ENCODE results near the gene TBCD. TPM values are rescaled to one million over a fixed set of nuclear protein-coding genes. Genes with fewer than 3 reads are reported as not detected.
"Not testable (repeated sequence)": the region's sequence is repeated elsewhere in the genome, so short reads cannot be mapped to it uniquely, and the experiment has no call there.

The TBCD gene
- total RNA-seq, 1 donor from 2014 or later: 156 TPM

DNA sequence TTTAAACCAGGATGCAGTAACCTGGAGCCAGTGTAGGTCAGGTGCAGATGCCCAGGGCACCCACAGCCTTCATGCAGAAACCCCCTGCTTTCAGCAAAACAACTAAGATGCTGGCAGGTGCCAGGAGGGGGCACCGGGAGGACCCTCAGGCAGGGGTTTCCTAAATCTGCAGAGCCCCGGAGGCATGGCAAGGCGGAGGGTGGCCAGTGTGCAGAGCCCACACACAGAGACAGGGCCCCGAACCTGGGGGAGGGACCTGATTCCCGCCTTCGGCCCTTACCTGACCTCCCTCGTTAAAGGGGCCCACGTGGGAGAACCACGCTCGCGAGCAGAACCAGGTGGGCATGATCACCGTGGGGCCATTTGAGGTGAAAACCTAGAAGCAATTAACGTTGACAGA, 213.5 kb downstream of the TBCD start:
- H3K27ac ChIP-seq: no peak overlapping the region
- no peaks in the 10 kb centered on the region for H3K9me3 ChIP-seq
- H3K36me3 ChIP-seq: no peaks in the 10 kb centered on the region
- intact Hi-C loops (cut with DNase I): no loop called here
- DNase-seq (ENCODE audit: low spot score in 2 of 2): no peak
- no peak overlapping the region for H3K4me3 ChIP-seq
- peaks cover 0 to 9% of the 10 kb centered on the region in 2 donors for H3K4me1 ChIP-seq
- no peaks in the 10 kb centered on the region for H3K27me3 ChIP-seq
- TF ChIP-seq, protein P1, sequence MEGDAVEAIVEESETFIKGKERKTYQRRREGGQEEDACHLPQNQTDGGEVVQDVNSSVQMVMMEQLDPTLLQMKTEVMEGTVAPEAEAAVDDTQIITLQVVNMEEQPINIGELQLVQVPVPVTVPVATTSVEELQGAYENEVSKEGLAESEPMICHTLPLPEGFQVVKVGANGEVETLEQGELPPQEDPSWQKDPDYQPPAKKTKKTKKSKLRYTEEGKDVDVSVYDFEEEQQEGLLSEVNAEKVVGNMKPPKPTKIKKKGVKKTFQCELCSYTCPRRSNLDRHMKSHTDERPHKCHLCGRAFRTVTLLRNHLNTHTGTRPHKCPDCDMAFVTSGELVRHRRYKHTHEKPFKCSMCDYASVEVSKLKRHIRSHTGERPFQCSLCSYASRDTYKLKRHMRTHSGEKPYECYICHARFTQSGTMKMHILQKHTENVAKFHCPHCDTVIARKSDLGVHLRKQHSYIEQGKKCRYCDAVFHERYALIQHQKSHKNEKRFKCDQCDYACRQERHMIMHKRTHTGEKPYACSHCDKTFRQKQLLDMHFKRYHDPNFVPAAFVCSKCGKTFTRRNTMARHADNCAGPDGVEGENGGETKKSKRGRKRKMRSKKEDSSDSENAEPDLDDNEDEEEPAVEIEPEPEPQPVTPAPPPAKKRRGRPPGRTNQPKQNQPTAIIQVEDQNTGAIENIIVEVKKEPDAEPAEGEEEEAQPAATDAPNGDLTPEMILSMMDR (IDR thresholded peaks at IDR 0.05): no peak

DNA sequence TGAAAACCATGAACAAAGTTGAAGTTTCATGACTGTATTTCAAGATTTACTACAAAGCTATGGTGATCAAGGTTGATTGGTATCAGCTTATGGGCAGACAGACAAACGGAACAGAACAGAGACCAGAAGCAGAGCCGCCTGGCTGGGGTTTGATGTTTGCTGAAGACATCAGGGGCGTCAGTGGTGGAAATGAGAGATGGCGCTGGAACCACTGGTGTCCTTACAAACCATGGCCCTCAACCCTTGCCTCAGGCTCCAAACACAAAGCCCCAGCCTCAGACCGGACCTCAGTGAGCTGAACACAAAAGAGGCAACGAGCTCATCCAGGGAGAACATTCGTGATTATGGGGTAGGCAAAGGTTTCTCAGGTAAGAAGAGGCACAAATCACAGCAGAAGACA, 214.6 kb downstream of the TBCD start:
- intact Hi-C loops (cut with DNase I): no loop called here
- Histone ChIP-seq H3K4me1 (peaks cover 0 to 9% of the 10 kb centered on the region in 2 donors), H3K36me3 (no peaks in the 10 kb centered on the region), H3K27me3 (no peaks in the 10 kb centered on the region), H3K9me3 (no peaks in the 10 kb centered on the region), H3K27ac (no peak overlapping the region), H3K4me3 (no peak overlapping the region)
- no peak for DNase-seq (ENCODE audit: low spot score in 2 of 2)
- TF ChIP-seq, protein P1 (IDR thresholded peaks at IDR 0.05): no peak

DNA sequence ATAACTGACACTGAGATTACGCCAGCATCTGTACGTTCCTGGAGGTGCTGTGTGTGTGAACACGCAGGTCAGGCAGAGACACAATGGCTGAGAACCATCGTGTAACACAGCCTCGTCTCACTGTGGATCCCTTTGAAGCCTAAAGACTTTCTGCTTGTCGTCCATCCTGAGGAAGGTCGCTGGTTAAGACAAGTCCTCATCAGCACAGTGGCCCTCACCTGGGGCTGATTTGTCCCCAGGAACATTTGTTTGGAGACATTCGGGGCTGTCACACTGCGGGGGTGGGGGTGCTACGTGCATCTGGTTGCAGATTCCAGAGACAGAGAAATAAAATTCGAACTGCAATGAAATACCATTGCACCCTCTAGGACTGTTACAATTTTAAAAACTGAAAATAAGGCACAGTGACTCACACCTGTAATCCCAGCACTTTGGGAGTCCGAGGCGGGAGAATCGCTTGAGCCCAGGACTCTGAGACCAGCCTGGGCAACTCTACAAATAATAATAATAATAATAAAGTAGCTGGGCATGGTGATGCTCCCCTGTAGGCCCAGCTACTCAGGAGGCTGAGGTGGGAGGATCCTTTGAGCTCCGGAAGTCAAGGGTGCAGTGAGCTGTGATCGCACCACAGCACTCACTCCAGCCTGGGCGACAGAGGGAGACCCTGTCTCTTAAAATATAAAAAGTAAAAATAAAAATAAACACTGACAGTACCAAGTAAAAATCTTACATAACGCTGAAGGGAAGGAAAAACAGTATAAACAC, 215.6 kb downstream of the TBCD start:
- no peak for DNase-seq (ENCODE audit: low spot score in 2 of 2)
- H3K4me3 ChIP-seq: no peak overlapping the region
- H3K4me1 ChIP-seq: peaks cover 0 to 9% of the 10 kb centered on the region in 2 donors
- no peaks in the 10 kb centered on the region for H3K27me3 ChIP-seq
- H3K36me3 ChIP-seq: no peaks in the 10 kb centered on the region
- intact Hi-C loops (cut with DNase I): no loop called here
- TF ChIP-seq, protein P1 (IDR thresholded peaks at IDR 0.05): no peak
- H3K9me3 ChIP-seq: no peaks in the 10 kb centered on the region
- no peak overlapping the region for H3K27ac ChIP-seq

DNA sequence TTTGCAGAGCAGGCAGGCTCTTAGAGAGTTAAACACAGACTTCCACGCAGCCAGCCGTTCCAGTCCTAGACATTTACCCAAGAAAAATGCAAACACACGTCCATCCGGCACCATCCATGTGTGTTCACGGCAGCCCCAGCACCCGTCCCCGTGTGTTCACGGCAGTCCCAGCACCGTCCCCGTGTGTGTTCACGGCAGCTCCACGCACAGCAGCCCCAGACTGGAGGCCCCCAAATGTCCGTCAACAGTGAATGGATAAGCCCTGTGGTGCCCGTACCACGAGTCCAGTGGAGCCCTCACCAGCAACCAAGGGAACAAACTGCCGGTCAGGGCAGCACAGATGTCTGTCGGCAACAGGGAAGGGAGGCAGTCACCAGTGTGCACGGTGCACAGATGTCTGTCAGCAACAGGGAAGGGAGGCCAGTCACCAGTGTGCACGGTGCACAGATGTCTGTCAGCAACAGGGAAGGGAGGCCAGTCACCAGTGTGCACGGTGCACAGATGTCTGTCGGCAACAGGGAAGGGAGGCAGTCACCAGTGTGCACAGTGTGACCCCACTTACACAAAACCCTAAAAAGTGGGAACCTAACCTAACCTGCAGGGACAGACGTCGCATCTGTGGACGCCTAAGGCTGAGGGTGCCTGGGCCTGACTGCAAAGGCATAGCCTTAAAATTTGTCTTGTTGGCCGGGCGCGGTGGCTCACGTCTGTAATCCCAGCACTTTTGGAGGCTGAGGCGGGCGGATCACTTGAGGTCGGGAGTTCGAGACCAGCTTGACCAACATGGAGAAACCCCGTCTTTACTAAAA, 216.4 kb downstream of the TBCD start:
- H3K27ac ChIP-seq; H3K4me3 ChIP-seq; DNase-seq (ENCODE audit: low spot score in 2 of 2); H3K36me3 ChIP-seq; H3K4me1 ChIP-seq; H3K9me3 ChIP-seq; intact Hi-C loops (cut with DNase I); H3K27me3 ChIP-seq: not testable (repeated sequence)

DNA sequence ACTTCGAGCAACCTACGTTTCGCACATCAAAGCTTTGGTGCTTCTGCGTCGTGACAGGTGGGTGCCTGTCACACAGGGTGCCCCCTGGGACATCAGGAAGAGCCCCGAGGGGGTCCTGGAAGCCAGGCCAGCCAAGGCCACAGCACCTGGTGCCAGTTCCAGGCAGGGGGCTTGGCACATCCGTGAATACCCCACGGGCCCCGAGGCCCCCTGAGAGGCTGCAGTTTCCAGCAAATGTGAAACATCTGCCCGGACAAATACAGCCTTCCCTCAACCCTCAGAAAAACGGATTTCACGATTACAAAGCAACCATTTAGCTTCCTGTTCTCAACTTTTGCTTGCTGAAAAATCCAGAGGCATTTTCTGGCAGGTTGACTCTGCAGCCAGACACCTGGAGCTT, 218.2 kb downstream of the TBCD start:
- Histone ChIP-seq H3K36me3 (no peaks in the 10 kb centered on the region), H3K27ac (no peak overlapping the region), H3K4me1 (no peaks in the 10 kb centered on the region), H3K4me3 (no peak overlapping the region), H3K27me3 (no peaks in the 10 kb centered on the region), H3K9me3 (no peaks in the 10 kb centered on the region)
- intact Hi-C loops (cut with DNase I): no loop called here
- DNase-seq (ENCODE audit: low spot score in 2 of 2): no peak
- TF ChIP-seq, protein P1 (IDR thresholded peaks at IDR 0.05): no peak

Data from ascending aorta (tissue), 2 donors.